ENCODE data around the gene KCNMB4.

- no peak for TF ChIP-seq CTCF (conservative IDR thresholded peaks at IDR 0.05)
- no peak for TF ChIP-seq EZH2 (IDR thresholded peaks at IDR 0.05; ENCODE audit: low read depth)
Observed at GRCh38 chr12:70379846-70380245, 13.8 kb downstream of the KCNMB4 start.
